K562 (cell line): ENCODE measurements around the gene LIN28A. TPM values are rescaled to one million over a fixed set of nuclear protein-coding genes. Genes with fewer than 3 reads are reported as not detected.

Experiments
- BRCA1 ChIP-seq, 2 experiments: fragments of 450-650 bp in 1 of 2; sonication (generic) in 1 of 2; formaldehyde crosslinking in 1 of 2; IDR thresholded peaks; 2 replicates each; pipeline versions ENCODE4 v1.5.0 to v1.6.1; 2017 to 2020; ENCODE audit warnings: mild to moderate bottlenecking in 1 of 2, missing genetic modification reagents in 1 of 2
- HNRNPK ChIP-seq: fragments of 200-400 bp; formaldehyde crosslinking; IDR thresholded peaks from one replicate; pipeline ENCODE4 v1.6.1; 2018; ENCODE audit warnings: mild to moderate bottlenecking, low read depth, low read length; ENCODE audit not compliant: poor library complexity, severe bottlenecking
- MYBL2 ChIP-seq, 2 experiments: fragments of 450-650 bp in 1 of 2; sonication (generic) in 1 of 2; formaldehyde crosslinking in 1 of 2; IDR thresholded peaks; 2 replicates each; pipeline versions ENCODE4 v1.6.1 to v1.8.1; 2017 to 2022; ENCODE audit warnings: borderline replicate concordance in 1 of 2, inconsistent platforms in 1 of 2, low read depth in 1 of 2, mild to moderate bottlenecking in 1 of 2, missing genetic modification reagents in 1 of 2, moderate library complexity in 1 of 2
- TBL1XR1 ChIP-seq, 2 experiments: IDR thresholded peaks; 2 replicates each; pipeline ENCODE4 v1.6.1; 2012; ENCODE audit warnings: improper control_type of control experiment in 2 of 2, low read length in 2 of 2, mild to moderate bottlenecking in 1 of 2
- TOE1 ChIP-seq, 2 experiments: fragments of 450-650 bp in 1 of 2; sonication (generic) in 1 of 2; formaldehyde crosslinking in 1 of 2; IDR thresholded peaks; 2 replicates each; pipeline versions ENCODE4 v1.7.1 to v1.8.0; 2016 to 2022; ENCODE audit warnings: borderline replicate concordance in 2 of 2, mild to moderate bottlenecking in 2 of 2, antibody characterized with exemption in 1 of 2, inconsistent platforms in 1 of 2, low read depth in 1 of 2, missing genetic modification reagents in 1 of 2, moderate library complexity in 1 of 2
- ZBTB40 ChIP-seq, 2 experiments: fragments of 450-650 bp in 1 of 2; sonication (generic) in 1 of 2; formaldehyde crosslinking in 1 of 2; IDR thresholded peaks; 2 replicates each; pipeline versions ENCODE4 v1.7.1 to v1.9.0; 2016 to 2022; ENCODE audit warnings: inconsistent platforms in 1 of 2, mild to moderate bottlenecking in 1 of 2, missing genetic modification reagents in 1 of 2
- ZNF197 ChIP-seq: fragments of 200-800 bp; sonication (Bioruptor generic); IDR thresholded peaks from 2 replicates; pipeline ENCODE4 v1.6.1; 2016; ENCODE audit warnings: low read depth, missing genetic modification characterization, missing compliant biosample characterization
- polyA plus RNA-seq, 8 experiments: library from polyadenylated mRNA; depleted of rRNA in 4 of 8; stranded (reverse) in 5 of 8; unstranded in 3 of 8; fragments of >200 nt; fragmentation: Nextera tagmentation in 2 of 8; fragmentation: Illumina TruSeq in 1 of 8; extraction: Ambion mirVana in 2 of 8; extraction: Trizol in 1 of 8; gene quantifications; 2 replicates each; pipeline versions ENCODE4 v1.2.1 to v1.2.3, GENCODE V29; 2011 to 2014; ENCODE audit warnings: inconsistent platforms in 1 of 8, missing spikeins in 1 of 8
- total RNA-seq, 7 experiments: library from RNA; depleted of rRNA in 6 of 7; stranded (reverse); fragments of >200 nt in 6 of 7; fragmentation: Illumina TruSeq in 2 of 7; extraction: Trizol in 2 of 7; gene quantifications; 2 replicates each; pipeline versions ENCODE4 v1.2.1 to v1.2.3, GENCODE V29; 2011 to 2021; ENCODE audit warnings: low replicate concordance in 1 of 7

The LIN28A gene
- total and polyA plus RNA-seq, 9 of the 15 experiments (the other 6 are each of a cell fraction or from before 2014, with no cell fraction given) = 0.80 to 5.4 (median 3.9) TPM

- TF ChIP-seq ZBTB40 (IDR thresholded peaks at IDR 0.05) = peak; percentile 62; the same call in 1 of the 2 replicates
- no peak for TF ChIP-seq ZBTB40 (CRISPR knock-in tag; IDR thresholded peaks at IDR 0.05)
- no peak for TF ChIP-seq ZNF197 (CRISPR knock-in tag)
- TF ChIP-seq HNRNPK = peak; percentile 59
- TF ChIP-seq MYBL2 (IDR thresholded peaks at IDR 0.05; ENCODE audit: low read depth) = peak; percentile 96
- TF ChIP-seq MYBL2 (CRISPR knock-in tag; IDR thresholded peaks at IDR 0.05; ENCODE audit: borderline replicate concordance) = peak; percentile 94; the same call in 1 of the 2 replicates
- peak in 1 of 2 experiments; percentile 46; a peak in 1 of 4 replicates for TF ChIP-seq TBL1XR1 (IDR thresholded peaks at IDR 0.05; ENCODE audit: low read length in 2 of 2)
- TF ChIP-seq TOE1 (IDR thresholded peaks at IDR 0.05; ENCODE audit: borderline replicate concordance) = no peak
- TF ChIP-seq TOE1 (CRISPR knock-in tag; IDR thresholded peaks at IDR 0.05; ENCODE audit: borderline replicate concordance, low read depth) = no peak
- no peak for TF ChIP-seq BRCA1 (IDR thresholded peaks at IDR 0.05)
- TF ChIP-seq BRCA1 (CRISPR knock-in tag; IDR thresholded peaks at IDR 0.05) = no peak
These were observed 62.6 kb downstream of the LIN28A start (continued) for GRCh38 chr1:26472901-26473845.
